ENCODE measurements around the gene DHRS3.
A peak's percentile ranks its signal among the peaks of the same experiment; 100 is the strongest.
"Not testable (repeated sequence)": the region's sequence is repeated elsewhere in the genome, so short reads cannot be mapped to it uniquely, and the experiment has no call there.

The DHRS3 gene, protein sequence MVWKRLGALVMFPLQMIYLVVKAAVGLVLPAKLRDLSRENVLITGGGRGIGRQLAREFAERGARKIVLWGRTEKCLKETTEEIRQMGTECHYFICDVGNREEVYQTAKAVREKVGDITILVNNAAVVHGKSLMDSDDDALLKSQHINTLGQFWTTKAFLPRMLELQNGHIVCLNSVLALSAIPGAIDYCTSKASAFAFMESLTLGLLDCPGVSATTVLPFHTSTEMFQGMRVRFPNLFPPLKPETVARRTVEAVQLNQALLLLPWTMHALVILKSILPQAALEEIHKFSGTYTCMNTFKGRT

DNA sequence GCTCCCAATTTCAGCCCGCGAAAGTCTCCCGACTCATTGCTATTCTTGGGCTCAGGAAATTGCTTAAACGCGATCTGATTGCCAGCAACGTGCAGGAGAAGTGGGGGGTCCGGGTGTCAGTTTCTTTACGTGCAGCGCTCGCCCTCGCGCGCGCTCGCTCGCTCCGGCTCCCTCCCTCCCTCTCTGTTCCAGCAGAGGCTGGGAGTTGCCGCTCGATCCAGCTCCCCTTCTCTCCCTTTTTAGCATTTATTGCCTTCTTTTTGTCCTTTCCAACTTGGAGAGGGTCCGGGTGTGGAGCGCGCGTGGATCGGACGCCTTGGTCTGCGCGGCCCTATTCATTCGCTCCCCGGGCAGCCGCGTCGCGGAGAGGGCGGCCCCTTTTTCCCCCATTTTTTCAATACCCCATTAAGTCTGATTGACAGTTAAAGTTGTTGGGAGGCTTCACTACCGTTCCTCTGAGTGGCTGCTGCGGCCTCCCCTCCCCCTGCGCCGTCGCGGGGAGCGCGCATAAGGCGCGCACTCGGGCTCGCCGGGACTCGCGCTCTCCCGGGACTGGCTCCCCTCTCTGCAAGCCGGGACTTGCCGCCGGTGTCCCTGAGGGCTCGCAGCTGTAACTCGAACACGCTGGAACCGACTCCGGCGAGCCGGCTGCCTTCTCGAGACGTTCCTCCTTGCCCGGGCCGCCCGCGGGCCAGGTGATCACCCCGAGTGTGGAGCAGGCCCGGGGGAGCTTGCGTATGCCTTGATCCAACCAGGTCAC lies at the start of gene DHRS3:
TSS of gene DHRS3 (minus strand) at position 310 of the 760 bp plus-strand sequence. CDS start 862 bp downstream, outside the sequence.
- DNase-seq: no peak

DNA sequence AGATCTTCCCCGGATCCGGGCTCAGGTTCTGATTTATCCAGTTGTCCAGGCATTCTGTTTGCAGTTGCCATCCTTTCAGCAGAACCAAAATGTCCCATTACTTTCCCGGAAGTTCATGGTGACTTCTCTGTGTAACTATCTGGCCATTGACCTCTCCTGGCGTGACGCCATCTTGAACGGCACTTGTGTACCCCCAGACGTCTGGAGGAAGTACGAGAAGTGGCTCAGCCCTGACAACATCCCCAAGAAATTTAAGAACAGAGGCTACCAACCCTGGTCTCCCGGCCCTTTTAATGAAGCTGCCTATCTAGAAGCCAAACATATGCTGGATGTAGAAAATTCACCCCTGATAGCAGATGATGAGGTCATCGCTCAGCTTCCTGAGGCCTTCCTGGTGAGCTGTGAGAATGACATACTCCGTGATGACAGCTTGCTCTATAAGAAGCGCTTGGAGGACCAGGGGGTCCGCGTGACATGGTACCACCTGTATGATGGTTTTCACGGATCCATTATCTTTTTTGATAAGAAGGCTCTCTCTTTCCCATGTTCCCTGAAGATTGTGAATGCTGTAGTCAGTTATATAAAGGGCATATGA lies 48.2 kb upstream of the DHRS3 start:
- no peak for DNase-seq

DNA sequence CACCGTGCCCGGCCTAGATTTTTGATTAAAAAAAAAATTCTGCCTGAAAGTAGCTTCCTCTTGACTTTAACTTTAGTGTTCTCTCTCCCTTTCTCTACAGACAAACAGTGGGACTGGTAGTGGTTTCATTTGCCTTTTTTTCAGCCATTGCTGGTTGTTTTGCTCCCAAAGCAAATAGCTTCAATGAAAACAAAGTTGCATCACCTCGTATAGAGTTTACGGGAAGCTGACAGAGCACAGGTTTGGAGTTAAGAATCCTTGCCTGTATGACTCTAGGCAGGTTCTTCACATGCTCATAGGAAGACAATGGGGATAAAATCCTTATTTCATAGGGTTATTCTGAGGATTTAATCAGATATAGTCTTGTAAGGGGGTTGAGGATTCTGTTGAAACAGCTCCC lies 47.5 kb upstream of the DHRS3 start:
- no peak for DNase-seq

DNA sequence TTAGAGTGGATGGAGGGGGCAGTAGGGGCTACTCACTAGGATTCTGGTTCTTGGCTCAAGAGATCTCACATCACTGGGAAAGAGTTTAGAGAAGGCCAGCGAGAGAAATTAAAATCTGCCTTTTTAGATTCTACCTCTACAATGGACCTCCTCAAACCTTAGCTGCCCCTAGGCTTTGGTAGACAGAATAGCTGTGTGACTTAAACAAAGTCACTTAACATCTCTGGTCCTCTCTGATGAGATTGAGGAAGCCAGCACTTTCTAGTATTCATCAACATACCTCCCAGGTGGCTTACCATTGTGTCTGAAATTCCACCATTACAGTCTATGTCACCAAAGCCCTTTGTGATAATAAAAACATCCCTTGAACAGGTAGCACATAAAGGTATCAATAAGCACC lies 44.5 kb upstream of the DHRS3 start:
- DNase-seq: no peak

DNA sequence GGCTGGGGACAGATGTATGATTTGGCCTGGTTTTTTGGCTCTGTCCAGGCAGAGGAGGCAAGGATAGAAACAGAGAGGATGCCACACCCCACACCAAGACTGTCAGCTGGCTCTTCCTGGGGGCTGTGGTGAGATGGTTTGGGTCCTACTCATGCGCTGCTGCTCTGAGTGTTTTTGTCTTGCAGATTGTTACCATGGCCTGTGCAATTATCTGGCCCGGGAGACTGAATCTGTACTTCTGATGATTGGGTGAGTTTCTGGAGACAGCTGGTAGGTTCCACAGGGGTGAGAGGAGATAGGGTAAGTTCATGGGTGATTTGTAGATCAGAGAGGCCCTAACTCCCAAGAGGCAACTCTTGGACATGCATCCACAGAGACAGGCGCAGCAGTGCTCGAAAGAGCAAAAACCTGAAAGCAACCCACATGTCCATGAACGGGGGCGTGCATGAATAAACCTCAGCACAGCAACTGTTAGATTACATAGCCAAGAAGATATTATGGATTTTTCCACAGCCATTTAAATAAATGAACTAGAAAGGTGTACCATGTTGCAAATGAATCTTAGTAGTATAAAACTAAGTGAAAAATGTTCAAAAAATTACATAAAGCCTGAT lies 43.7 kb upstream of the DHRS3 start:
- DNase-seq: no peak

DNA sequence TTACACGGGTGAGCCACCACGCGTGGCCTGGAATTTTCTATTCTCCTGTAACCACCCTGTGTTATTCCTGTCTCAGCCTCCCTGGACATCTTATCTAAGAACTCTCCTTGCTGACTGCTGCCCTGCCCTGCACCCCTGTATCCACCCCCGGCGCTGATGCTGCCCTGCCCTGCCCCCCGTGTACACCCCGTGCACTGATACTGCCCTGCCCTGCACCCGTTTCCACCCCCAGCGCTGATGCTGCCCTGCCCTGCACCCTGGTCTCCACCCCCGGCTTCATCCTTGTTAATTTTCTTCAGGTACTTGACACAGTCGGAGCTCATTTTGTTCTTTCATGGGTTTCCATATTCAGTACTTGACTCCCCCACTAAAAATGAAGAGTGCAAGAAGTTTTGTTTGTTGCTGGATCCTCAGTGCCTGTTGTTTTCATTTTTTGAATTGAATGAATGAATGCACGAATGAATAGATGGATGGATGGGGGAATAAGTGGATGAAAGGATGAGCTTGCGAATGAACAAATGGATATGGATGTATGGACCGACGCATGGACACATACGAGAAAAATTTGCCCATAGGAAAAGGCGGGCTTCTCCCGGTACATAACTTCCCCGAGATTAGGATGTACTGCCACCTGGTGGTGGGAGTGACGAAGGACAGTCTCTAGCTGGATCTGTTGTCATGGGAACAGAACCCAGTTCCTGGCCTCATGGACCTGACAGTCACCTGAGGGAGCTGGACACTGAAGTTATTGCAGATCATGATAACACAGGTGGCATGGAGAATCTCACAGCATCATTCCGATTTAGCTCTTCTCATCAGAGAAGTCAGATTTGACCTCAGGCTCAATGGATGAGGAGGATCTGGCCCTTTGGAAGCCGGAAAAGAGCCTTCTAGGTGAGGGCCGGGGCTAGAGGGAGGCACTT lies 40.8 kb upstream of the DHRS3 start:
- DNase-seq: peak; percentile 53

DNA sequence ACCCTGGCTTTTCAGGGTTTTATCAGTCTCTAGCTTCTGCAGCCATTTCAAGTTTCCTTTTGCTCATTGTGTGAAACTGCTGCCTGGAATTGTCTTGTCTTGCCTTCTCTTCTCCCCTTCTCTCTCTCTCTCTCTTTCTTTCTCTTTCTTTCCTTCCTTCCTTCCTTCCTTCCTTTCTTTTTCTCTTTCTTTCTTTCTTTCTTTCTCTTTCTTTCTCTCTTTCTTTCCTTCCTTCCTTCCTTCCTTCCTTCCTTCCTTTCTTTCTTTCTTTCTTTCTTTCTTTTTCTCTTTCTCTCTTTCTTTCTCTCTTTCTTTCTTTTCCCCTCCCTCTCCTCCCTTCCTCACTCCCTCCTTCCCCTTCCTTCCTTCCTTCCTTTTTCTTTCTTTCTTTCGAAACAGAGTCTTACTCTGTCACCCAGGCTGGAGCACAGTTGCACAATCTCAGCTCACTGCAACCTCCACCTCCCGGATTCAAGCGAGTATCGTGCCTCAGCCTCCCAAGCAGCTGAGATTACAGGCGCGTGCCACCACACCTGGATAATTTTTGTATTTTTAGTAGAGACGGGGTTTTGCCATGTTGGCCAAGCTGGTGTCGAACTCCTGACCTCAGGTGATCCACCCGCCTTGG lies 40.0 kb upstream of the DHRS3 start:
- DNase-seq: not testable (repeated sequence)

DNA sequence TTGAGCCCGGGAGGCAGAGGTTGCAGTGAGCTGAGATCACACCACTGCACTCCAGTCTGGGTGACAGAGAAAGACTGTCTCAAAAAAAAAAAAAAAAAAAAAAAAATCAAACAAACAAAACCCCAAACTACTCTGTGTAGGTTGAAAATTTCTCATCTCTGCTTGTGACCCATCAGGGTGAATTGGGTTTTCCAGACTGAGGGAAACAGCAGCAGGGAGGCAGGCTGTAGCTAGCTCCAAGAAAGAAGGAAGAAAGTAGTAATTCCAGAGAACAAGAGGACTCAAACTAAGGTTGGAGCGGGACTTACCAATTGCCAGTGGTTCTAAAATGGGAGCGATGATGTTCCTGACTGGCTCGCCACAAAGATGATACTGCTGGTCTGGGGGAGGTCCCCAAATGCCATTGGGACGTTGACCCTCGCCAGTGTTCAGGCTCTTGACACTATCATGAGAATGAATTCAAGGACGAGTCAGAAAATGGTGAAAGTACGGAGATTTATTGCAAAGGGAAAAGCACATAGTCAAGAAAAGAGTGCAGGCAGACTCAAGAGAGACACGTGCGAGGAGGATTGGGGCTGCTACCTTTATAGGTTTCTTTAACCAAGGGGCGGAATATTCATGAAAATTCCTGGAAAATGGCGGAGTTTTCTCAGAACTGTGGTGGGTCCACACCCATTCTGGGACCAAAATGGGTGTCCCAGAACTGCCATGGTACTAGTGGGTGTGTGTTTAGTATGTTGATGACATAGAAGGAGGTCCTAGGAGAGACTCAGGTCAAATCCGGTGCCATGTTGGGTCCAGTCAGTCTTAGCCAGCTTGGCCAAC lies 39.3 kb upstream of the DHRS3 start:
- no peak for DNase-seq

DNA sequence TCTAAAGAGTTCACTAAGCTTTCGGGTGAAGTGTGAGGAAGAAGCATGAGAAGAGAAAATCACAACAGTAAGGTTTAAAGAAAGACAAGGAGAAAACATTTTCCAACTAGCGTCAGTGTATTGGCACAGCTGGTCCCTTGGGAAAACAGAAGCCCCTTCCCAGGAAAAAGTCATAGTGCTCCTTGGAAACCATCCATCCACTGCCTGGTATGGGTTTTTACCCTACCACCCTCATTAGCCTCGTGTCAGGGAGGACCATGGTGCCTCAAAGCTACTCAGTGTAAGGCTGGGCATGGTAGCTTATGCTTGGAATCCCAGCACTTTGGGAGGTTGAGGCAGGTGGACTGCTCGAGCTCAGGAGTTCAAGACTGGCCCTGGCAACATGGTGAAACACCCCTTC lies 38.6 kb upstream of the DHRS3 start:
- DNase-seq: no peak

DNA sequence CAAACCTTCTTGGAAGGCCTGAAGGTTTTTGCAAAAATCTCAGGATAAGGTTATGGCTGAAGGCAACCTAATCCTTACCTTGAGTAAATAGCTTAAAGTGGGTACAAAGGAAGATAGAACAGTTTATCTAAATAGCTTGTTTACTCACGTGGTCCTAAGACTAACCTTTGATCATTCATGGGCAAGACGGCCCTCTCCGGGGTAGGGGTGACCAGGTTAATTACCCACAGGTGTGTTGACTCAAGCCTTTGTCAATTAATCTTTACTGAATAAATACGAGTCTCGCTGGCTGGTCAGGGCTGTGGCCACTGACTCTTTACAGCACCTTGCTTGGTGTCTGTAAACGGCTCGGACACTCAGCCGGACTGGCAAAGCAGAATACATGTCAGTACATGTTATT lies 36.6 kb upstream of the DHRS3 start:
- DNase-seq: no peak

DNA sequence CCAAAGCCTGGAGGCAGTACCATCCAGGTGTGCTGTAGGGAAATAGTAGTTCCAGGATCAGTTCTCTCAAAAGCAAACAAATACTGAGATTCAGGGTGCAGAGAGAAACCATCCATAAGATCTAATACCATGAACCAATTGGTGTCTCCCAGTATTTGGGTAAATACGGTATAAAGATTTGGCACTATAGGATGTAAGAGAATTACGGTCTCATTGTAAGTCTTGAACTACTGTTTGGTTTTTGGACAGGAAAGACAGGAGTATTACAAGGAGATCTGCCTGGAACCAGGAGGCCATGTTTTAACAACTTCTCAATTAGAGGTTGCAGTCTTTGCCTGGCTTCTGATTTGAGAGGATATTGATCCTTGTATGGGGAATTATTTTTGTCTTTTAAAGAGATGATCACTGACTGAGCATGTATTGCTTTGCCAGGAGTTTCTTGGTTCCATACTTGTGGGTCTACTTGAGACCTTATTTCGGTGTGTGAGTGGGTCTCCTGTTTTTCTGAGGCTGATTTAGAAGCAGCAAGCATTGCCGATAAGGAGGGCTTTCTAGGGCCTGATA lies 36.1 kb upstream of the DHRS3 start:
- DNase-seq: no peak

DNA sequence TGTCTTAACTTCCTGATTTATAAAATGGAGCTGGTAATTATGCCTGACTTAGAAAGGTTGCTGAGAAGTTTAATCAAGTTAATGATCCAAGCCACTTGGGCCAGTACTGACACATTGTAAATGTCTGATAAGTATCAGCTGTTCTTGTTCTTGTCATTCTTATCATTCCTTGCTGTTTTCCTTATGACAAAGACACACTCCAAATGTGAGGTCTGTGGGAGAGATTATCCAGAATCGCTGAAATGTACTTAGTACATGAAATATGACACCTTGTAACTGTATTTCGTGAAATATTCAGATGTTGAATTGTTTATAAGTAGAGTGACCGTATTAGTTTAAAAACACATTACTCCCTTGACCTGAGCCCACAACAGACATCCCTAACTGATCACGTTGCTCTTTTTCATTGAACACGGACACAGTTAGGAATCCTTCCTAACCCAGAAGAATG lies 32.0 kb upstream of the DHRS3 start:
- DNase-seq: no peak

DNA sequence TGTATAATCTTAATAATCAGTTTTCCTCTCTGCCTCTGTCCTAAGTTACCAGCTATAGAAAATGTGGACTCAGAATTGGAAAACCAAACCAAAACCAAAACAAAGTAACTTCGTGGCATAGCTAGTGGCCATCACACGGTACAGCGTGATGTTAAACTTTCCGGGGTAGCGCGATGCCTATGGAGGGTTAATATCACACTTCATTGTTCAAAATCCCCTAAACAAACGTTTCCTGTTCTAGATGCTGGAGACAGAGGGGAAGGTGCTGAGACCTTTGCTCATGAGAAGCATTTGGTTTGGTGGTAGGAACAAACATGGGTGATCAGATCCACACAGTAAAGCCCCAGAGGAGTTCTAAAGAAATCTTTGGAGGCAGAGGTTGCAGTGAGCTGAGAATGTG lies 30.7 kb upstream of the DHRS3 start:
- DNase-seq: no peak

DNA sequence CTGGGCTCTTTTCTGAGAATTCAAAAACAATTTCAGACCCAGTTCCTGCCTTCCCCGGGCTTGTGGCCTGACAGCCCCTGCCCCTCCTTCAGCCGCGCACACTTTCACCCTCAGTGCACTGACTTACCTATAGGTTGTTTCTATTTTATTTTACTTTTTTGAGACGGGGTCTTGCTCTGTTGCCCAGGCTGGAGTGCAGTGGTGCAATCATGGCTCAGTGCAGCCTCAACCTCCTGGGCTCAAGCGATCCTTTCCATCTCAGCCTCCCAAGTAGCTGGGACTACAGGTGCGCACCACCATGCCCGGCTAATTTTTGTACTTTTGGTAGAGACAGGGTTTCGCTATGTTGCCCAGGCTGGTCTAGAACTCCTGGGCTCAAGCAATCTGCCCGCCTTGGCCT lies 27.4 kb upstream of the DHRS3 start:
- DNase-seq: not testable (repeated sequence)

DNA sequence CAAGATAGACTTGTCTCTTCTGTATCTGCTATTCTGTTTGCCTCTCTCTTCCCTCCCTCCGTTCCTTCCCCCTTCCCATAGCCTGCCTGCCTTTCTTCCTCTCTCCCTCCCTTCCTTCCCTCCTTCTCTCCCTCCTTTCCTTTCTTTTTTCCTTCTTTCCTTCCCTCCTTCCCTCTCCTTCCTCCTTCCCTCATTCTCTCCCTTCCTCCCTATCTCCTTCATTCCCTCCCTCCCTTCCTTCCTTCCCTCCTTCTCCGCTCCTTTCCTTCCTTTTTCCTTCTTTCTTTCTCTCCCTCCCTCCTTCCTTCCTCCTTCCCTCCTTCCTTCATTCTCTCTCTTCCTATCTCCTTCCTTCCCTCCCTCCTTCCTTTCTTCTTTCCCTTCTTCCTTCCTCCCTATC lies 26.8 kb upstream of the DHRS3 start:
- no peak for DNase-seq

DNA sequence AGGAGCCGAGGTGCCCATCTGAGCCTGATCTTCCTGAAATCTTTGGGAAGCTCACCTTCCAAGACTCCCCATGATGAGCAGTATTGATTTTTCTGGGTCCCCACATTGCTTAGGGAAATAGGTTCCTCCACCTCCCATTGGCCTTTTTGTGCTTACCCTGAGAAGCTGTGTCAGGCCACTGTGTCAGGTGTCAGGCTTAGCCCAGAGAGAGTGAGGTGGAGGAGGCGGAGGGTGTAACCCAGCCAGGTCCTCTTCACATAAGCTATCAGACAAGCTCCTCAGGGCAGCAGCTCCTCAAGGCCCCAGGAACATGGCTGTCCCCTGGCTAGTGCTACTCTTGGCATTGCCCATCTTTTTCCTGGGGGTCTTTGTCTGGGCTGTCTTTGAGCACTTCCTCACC lies 26.2 kb upstream of the DHRS3 start:
- no peak for DNase-seq

DNA sequence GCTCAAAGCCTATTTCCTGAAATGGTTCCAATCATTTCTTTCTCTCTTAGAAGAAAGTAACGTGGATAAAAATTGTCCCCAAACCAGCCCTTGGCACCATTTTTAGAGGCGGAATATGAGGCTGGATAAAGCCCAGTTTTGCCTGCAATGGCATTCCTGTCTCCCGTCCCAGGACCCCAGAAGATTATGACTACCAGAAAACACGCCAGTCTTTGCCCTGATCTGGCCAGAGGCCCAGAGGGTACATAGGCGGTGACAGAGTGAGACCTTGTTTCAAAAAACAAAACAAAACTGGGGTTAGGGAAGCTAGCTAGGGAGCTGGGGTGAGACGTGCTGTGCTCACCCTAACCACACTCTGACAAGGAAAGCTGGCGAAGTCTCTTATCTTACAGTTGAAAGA lies 25.8 kb upstream of the DHRS3 start, which contains the start of gene AADACL4:
TSS of gene AADACL4 (plus strand) at position 301 of the 400 bp plus-strand sequence. CDS start 462 bp downstream, outside the sequence.
- no peak for DNase-seq

DNA sequence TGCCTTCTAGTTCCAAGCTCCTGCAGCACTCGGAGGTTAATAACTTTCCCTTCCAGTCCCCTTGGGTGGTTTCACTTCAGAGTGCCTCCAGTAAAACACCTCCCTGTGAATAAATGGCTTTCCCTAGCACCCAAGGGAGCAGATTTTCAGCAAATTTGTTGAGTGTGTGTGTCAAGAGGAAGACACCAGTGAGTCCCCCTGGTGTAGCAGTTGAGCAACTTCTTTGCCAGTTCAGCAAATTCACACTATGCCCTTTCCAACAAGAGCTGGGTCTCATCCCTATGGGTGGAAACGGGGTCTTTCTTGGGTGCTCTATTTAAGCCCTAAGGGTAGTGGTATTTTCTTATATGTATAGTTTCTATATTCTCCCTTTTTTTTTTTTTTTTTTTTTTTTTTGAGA lies 25.1 kb upstream of the DHRS3 start:
- DNase-seq: no peak

DNA sequence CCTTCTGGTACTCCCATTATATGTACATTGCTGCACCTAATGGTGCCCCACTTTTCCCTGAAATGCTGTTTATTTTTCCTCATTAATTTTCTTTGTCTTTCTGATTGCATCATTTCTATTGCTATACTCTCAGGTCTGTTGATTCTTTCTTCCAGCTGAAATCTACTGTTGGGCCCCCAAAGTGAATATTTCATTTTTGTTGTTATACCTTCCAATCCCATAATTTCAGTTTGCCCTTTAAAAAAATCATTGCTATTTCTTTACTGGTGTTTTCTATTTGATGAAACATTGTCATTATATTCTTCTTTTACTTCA lies 22.9 kb upstream of the DHRS3 start:
- DNase-seq: no peak

DNA sequence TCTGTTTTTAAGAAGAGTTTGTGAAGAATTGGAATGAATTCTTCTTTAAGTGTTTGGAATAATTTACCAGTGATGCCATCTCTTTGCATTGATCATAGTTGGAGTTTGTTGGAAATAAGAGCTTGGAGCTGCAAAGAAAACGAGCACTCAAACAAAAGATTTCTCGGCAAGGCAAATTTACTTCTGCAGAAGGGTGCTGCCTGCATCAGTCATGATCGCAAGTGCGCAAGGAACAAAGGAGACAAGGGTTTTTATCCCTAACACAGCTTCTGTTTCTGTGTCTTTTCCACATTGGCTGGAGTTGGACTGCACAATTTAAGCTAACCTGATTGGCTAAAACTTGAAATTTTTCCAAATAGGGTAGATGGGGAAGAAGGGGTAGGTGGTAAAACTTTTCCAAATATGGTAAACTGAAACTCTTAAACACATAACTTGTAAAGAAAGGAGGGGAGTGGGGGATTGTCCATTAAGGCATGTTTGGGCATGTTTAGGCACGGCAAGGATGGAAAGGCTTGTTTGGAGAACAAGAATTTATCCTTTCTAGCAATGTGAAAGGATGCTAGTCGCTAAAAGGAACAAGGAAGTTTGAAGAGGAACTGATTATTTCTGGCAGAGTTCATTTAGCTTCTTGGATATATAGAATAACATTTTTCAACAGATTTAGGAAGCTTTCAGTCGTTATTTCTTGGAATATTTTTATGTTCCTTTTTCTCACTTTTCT lies 22.4 kb upstream of the DHRS3 start:
- no peak for DNase-seq
